ENCODE results near the gene ARHGEF7. TPM values are rescaled to one million over a fixed set of nuclear protein-coding genes. Genes with fewer than 3 reads are reported as not detected.

ARHGEF7 gene
- total RNA-seq, 1 experiment from 2014 or later: 46.2 TPM

- Histone ChIP-seq H2AFZ (ENCODE audit: low read depth, low read length, poor library complexity, severe bottlenecking) (no peak overlapping the region), H3K9ac (ENCODE audit: low read length) (no peak overlapping the region), H3K36me3 (ENCODE audit: control insufficient read depth in 1 of 2, insufficient read depth in 2 of 2, low read length in 2 of 2) (peaks cover 0 to 2% of the 10 kb centered on the region in 2 experiments; a peak in 3 of 4 replicates), H3K4me1 (ENCODE audit: control insufficient read depth in 1 of 2, insufficient read depth in 2 of 2, low read length in 2 of 2) (no peaks in the 10 kb centered on the region; a peak in 1 of 4 replicates), H3K9me2 (ENCODE audit: insufficient read depth) (no peaks in the 10 kb centered on the region), H3K4me3 (replicated peaks in 1 of 2; ENCODE audit: low read depth in 1 of 2, low read length in 2 of 2) (no peak overlapping the region), H3K79me2 (ENCODE audit: insufficient read depth, low read length) (peaks cover 97% of the 10 kb centered on the region), H3K9me3 (ENCODE audit: control insufficient read depth in 1 of 2, insufficient read depth in 1 of 2, low read depth in 1 of 2, low read length in 2 of 2) (no peaks in the 10 kb centered on the region), H4K20me1 (ENCODE audit: insufficient read depth) (peaks cover 5% of the 10 kb centered on the region; the same call in 1 of the 2 replicates), H3K27ac (ENCODE audit: low read depth, low read length) (no peak overlapping the region), H3K4me2 (ENCODE audit: low read length) (no peak overlapping the region), H3K27me3 (ENCODE audit: insufficient read depth, low read length) (no peaks in the 10 kb centered on the region)
- no peak; the same call in 1 of the 2 replicates for ATAC-seq
- POLR2A ChIA-PET: no interaction called here
- RAD21 ChIA-PET (ENCODE audit: low non-redundant PET in 1 of 2, low total read pairs in 2 of 2, uncharacterized antibody in 2 of 2, unreplicated experiment in 2 of 2): no interaction called here
- no peak for TF ChIP-seq SRF (IDR thresholded peaks at IDR 0.05; ENCODE audit: low read depth)
- TF ChIP-seq POLR2AphosphoS5 (IDR thresholded peaks at IDR 0.05; ENCODE audit: low read depth, low read length): no peak
- no peak for TF ChIP-seq EZH2 (IDR thresholded peaks at IDR 0.05)
- TF ChIP-seq ZNF274 (IDR thresholded peaks at IDR 0.05; ENCODE audit: low read depth, low read length): no peak
- TF ChIP-seq, protein P1, sequence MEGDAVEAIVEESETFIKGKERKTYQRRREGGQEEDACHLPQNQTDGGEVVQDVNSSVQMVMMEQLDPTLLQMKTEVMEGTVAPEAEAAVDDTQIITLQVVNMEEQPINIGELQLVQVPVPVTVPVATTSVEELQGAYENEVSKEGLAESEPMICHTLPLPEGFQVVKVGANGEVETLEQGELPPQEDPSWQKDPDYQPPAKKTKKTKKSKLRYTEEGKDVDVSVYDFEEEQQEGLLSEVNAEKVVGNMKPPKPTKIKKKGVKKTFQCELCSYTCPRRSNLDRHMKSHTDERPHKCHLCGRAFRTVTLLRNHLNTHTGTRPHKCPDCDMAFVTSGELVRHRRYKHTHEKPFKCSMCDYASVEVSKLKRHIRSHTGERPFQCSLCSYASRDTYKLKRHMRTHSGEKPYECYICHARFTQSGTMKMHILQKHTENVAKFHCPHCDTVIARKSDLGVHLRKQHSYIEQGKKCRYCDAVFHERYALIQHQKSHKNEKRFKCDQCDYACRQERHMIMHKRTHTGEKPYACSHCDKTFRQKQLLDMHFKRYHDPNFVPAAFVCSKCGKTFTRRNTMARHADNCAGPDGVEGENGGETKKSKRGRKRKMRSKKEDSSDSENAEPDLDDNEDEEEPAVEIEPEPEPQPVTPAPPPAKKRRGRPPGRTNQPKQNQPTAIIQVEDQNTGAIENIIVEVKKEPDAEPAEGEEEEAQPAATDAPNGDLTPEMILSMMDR (IDR thresholded peaks at IDR 0.05 in 2 of 3, conservative IDR thresholded peaks at IDR 0.05 in 1 of 3; ENCODE audit: borderline replicate concordance in 1 of 3, insufficient read depth in 1 of 3, low read depth in 2 of 3, low read length in 2 of 3): no peak
- TF ChIP-seq YY1 (IDR thresholded peaks at IDR 0.05; ENCODE audit: extremely low read depth, insufficient replicate concordance, low read depth, low read length): no peak
- TF ChIP-seq CBX3 (IDR thresholded peaks at IDR 0.05; ENCODE audit: low read depth): no peak
- no peak for TF ChIP-seq POLR2A (IDR thresholded peaks at IDR 0.05; ENCODE audit: borderline replicate concordance, extremely low read depth, insufficient read depth, insufficient read length)
- TF ChIP-seq, protein P2, sequence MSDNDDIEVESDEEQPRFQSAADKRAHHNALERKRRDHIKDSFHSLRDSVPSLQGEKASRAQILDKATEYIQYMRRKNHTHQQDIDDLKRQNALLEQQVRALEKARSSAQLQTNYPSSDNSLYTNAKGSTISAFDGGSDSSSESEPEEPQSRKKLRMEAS (IDR thresholded peaks at IDR 0.05): no peak
- no peak for TF ChIP-seq EGR1 (IDR thresholded peaks at IDR 0.05; ENCODE audit: low read depth)
- TF ChIP-seq EZH2phosphoT487 (IDR thresholded peaks at IDR 0.05; ENCODE audit: borderline replicate concordance): no peak
- no peak for TF ChIP-seq ZFX (IDR thresholded peaks at IDR 0.05)
- TF ChIP-seq RAD21 (IDR thresholded peaks at IDR 0.05; ENCODE audit: low read depth): no peak
- TF ChIP-seq, protein P3, sequence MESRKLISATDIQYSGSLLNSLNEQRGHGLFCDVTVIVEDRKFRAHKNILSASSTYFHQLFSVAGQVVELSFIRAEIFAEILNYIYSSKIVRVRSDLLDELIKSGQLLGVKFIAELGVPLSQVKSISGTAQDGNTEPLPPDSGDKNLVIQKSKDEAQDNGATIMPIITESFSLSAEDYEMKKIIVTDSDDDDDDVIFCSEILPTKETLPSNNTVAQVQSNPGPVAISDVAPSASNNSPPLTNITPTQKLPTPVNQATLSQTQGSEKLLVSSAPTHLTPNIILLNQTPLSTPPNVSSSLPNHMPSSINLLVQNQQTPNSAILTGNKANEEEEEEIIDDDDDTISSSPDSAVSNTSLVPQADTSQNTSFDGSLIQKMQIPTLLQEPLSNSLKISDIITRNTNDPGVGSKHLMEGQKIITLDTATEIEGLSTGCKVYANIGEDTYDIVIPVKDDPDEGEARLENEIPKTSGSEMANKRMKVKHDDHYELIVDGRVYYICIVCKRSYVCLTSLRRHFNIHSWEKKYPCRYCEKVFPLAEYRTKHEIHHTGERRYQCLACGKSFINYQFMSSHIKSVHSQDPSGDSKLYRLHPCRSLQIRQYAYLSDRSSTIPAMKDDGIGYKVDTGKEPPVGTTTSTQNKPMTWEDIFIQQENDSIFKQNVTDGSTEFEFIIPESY (IDR thresholded peaks at IDR 0.05; ENCODE audit: extremely low read depth, insufficient replicate concordance, low read length): no peak
- TF ChIP-seq CEBPB (IDR thresholded peaks at IDR 0.05; ENCODE audit: low read depth): no peak
- TF ChIP-seq FOSL1 (IDR thresholded peaks at IDR 0.05; ENCODE audit: low read depth): no peak
- no peak for TF ChIP-seq ELF1 (IDR thresholded peaks at IDR 0.05; ENCODE audit: borderline replicate concordance, low read depth)
- no peak for TF ChIP-seq SIN3A (IDR thresholded peaks at IDR 0.05; ENCODE audit: low read depth)
- TF ChIP-seq JUND (IDR thresholded peaks at IDR 0.05): no peak
- TF ChIP-seq SP1 (IDR thresholded peaks at IDR 0.05; ENCODE audit: low read depth): no peak
- no peak for DNase-seq (ENCODE audit: low read depth, low spot score)
- CTCF ChIA-PET: no interaction called here
- intact Hi-C loops (cut with micrococcal nuclease): no loop called here
- BruUV-seq (replicated peaks): no TSS peak
Measured at GRCh38 chr13:111175935-111176334, 60.8 kb downstream of the ARHGEF7 start.
